GM21529 (cell line): ENCODE measurements around the gene EMILIN2.
A peak's percentile ranks its signal among the peaks of the same experiment; 100 is the strongest.
"Not testable (repeated sequence)": the region's sequence is repeated elsewhere in the genome, so short reads cannot be mapped to it uniquely, and the experiment has no call there.

Source experiments
- ATAC-seq: cut with Tn5 transposase; IDR thresholded peaks from one replicate; pipeline ENCODE4 v1.9.1; 2021; ENCODE audit not compliant: unreplicated experiment

Gene EMILIN2

DNA sequence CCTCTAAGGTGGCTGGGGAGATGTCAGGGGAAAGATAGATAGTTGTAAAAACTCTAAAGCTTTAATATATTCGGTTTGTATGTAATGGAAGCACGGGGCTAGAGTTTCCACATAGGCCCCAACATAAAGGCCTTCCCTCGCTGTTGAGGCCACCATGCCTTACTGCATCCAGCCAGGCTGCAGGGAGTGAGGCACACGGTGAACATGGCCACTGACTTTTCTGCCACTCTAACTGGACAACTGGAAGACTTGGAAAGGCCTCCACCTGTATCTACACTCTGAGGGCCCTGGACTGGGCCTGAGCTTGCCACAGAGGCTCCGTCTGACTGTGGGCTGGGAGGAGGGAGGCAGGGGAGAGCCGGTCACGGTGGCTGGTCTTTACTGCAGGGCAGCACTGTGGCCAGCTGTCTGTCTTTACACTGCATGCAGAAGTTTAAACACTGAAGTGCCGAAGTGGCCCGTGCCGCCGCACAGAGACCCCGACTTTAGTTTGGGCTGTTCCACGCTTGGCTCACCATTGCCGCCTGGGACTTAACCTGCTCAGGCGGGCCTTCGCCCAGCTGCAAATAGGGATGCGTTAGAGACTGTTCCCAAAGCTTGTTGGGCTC lies 66.7 kb downstream of the EMILIN2 start:
- ATAC-seq = no peak

DNA sequence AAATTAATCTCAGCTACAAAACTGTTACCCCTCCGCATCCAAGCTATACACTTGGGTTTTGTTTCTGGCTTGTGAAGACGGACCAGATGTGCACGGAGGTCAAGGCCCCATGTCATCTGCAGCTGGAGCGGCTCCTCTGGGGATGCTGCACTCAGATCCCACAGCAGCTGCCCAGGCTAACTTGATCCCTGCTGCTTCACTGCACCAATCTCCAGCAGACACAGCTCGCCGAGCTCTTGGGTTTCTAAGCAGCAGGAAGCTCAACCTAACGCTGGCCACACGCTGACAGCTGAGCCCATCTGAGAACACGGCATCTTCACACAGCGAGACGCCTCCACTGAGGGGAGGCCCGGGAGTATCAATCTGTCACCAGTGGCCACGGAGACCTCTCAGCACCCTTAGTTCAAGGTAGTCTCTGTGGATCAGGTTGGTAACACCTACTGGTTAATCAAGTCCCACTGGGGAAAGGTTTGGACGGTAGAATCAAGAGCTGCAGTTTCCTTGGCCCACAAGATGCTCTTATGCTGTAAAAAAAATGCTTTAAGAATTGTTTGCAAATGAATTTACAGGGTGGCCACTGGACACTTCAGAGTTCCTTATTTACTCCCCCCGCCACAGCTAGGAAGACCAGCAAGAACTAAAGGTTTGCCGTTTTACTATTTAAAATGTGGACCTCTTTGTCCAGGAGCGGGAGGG lies 67.5 kb downstream of the EMILIN2 start:
- no peak for ATAC-seq

DNA sequence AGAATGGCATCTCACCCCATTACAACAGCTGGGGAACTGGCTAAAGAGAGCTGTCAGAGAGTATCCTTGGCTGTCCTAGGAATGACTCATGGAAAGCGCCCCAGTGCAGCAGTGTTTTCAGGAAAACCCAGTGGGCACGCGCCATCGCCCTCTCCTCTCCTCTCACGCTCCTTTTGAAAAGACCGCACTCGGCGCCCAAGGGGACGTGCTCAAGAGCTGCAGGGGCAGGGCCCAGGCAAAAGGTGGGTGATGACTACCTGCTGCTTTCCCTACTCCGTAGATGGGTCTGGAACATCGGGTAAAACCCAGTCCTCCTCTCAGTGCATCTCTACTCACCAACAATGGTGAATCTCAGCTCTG lies 68.1 kb downstream of the EMILIN2 start:
- ATAC-seq = no peak

DNA sequence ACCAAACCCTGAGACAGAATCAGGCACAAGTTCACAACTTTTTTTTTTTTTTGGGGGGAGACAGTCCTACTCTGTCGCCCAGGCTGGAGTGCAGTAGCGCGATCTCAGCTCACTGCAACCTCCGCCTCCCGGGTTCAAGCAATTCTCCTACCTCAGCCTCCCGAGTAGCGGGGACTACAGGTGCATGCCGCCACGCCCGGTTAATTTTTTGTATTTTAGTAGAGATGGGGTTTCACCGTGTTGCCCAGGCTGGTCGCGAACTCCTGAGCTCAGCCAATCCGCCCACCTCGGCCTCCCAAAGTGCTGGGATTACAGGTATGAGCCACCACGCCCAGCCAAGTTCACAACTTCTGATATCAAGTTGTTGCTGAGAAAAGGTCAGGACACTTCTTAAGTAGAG lies 68.7 kb downstream of the EMILIN2 start:
- not testable (repeated sequence) for ATAC-seq

DNA sequence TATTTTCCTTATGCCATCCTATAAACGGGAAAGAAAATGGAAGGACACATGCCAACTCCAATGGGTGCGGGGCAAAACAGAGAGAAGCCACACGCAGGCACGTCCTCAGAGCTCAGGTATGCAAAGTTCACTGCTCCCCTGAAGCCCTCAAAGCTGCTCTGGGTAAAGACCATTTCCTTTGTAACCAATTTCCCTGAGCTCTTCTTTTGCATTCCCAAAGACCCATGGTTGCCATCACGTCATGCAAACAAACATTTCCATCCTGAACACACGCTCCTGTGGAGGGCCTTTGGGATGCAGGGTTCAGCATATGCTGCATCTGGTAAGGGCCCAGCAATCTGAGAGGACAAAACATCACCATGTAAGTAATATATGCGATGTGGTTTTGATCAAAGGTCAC lies 69.4 kb downstream of the EMILIN2 start:
- no peak for ATAC-seq

DNA sequence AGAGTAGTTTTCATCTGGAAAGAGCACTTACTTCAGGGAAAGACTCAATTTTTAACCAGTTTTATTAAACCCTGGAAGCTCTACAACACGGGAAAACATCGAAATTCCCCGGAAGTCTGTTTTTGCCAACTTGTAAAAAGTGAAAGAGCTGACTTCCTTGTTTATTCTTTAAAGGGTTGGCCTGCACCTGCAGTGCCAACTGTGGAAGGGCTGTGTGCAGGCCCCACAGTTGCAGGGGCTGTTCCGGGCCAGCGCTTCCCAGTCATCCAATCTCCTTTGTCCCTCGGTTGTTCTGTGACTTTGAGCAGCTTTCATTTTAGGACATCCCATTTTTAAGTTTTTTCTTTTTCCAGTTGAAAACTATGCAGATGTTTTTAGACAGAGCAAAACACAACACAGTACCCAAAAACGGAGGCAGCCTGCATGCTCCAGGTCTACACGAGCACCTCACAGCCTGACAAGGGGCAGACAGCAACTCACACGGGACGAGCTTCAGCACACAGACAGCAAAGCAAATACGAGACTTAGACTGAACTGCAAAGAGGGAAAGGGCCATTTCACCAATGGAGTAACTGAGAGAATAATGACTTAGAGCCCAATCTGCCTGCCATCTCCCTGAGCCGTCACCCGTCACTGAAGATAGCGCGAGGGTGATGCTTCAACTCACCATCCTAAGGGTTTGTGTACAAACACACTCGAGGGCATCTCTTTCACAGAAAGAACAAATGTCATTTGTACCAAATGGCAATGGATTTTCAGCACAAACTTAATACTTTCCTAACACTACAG lies 70.6 kb downstream of the EMILIN2 start:
- ATAC-seq = peak; percentile 49

DNA sequence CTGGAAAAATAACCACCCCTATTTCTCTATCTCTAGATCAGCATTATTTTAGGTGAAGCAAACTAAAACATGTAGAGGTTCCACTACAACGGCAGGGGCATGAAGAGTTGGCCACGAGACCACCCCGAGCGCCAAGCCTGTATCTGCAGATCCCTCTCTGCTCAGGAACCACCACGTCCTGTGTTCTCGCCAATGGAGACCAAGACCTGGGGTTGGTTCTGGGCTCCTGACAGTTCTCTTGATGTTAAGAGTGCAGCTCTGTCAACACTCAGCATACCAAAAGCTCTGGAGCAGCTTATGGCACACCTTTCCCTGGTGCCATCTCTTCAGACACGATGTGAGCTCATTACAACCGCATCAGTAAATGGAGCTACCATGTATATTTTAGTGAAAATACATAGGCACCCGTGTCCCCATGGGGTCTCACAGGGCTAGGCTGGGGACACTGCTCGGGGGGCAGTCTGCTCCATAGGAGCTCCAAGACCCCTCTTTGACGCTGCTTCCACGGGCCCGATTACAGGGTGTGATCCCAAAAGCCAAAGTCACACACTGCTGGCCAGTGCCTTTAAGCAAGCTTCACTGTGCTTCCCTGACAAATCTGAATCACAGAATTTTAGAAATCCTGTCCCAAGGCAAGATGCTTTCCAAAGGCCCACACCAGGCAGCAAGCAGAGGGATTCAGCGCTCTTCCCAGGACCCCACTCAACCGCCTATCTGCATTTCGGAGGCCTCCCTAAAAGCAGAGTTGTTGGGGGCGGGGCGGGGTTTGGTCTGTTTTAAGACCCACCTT lies 72.2 kb downstream of the EMILIN2 start:
- no peak for ATAC-seq

DNA sequence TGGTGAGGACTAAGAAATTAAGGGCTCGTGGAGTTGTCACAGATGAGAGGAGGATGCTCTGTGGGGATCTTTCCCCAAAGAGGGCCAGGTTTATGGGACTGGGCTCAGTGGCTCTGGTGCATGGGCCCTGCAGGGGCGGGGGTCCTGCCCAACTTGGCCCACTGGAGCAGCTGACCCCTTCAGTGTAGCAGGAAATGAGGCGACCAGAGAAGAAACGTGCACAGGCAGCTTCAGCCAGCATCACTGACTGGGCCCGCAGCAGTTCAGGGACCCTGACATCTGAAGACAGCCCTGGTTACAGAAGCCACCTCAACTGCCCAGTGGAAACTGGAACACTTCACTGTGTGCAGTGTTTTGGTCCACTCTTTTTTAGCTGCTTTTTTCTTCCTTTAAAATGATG lies 72.8 kb downstream of the EMILIN2 start:
- ATAC-seq = no peak

DNA sequence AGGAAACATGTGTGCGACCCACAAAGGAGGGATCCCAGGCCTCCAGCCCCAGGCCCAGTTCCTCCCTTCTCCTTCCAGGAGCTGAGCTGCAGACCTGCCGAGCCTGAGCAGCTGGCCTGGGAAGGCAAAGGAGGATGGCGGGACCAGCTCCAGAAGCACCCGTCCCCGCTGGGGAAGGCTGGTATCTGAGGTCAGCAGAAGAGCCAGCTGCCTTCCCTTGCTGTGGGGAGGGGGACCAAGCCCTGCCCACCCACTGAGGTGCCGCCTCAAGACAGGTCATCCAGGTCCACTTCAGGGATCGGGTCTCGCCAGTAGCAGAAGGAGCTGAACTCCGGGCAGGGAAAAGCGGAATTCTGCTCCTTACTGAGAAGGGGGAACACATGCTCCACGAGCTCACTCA lies 73.2 kb downstream of the EMILIN2 start:
- no peak for ATAC-seq

DNA sequence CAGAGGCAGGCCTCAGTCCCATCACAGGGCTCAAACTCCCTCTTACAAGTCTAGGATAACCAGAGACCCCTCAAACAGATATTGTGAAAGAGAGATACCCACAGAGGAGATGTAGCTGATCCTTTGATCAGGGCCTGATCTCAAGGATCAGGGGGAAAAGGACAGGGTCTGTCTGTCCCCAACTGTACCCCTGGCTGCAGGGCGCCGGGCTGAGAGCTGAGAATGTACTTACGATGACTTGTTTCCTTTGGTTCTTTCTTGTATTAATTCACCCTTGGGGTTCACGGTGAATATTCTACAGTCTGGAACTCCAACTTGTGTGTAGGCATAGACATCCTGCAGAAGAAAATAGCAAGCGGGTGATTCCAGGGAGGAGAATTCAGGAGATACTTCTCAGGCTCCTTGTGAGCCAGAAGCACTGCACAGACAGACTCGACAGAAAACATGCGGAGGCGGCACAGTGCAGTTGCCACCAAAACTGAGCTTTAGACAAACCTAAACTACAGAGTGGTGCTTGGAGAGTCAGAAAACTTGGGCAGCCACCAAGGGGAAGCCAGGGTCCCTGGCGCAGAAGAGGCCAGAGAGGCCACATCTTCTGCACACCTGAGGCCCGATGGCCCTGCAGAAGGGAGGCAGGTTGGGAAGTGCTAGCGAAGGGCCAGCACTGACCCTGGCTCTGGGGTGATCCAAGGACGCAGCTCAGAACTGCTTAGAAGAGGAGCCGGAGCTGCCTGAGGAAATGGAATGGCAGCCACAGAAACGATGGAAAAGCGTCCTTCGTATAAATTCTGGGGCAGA lies 73.9 kb downstream of the EMILIN2 start:
- ATAC-seq = no peak

DNA sequence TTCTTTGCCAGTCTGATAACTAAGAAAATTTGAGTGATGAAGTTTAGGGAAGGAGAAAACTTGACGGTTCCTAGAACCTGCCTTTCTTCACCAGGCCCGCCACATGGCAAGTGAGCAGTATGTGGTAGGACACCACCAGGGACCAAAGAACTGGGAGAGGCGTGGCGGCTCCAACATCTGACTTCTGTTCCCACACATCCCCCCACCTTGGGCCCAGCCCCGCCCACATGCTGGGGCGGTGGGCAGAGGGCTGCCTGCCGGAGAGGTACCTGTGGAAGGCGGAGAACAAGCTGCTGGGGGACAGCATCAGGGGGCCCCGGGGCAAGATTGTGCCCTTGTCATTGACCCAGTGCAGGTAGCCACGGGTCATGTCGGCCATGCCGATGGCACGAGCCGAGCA lies 75.0 kb downstream of the EMILIN2 start:
- ATAC-seq = no peak

DNA sequence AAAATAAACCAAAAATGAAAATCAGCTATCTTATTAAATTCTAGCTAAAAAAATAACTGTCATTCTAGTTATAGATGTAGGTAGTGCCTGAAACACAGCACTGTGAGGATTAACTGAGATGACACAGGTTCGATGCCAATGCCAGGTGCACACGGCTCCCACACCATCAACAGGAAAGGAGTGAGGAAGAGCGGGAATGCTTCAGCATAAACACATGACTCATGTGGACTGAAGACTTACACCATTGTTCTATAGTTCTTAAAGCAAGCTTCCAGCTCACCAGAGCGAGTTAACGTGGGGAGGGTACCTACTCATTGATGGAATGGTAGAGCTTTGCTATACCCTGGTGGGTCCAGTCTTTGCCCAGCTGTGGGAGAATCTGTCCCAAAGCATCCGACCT lies 76.7 kb downstream of the EMILIN2 start:
- ATAC-seq = no peak

DNA sequence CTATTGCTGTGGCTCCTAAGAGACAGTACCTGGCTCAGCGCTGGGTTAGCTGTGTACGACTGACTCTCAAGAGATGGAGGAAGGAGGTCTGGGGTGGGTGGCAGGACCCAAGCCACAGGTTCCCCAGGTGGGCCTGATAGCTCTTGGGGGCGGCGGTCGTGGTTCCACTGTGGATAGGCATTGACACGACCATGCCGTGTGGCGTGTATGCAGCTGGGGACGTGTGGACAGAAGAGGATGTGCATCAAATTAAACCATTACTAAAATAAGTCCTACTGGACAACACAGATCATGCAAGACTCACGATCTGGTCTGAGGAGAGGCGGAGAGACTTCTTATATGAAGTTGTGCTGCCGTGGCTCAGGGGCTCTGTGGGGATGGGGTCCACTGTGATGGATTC lies 78.1 kb downstream of the EMILIN2 start:
- ATAC-seq = no peak

DNA sequence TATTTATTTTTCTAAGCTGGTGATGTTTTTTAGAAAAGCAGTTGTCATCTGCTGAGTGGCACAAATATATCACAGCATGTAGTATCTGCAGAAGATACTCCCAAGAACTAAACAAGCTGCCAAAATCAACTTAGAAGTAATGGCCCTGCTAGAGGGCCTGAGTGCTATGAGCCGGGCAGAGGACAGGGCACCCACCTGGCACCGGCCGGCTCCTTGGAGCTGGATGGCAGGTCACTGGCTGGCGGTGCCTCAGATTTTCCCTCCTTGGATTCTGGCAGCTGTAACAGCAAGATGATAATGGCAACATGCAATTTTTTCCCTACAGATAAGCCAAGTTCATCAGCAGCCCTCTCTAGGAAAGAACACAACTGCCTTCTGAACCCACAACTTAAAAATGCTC lies 79.7 kb downstream of the EMILIN2 start:
- no peak for ATAC-seq

DNA sequence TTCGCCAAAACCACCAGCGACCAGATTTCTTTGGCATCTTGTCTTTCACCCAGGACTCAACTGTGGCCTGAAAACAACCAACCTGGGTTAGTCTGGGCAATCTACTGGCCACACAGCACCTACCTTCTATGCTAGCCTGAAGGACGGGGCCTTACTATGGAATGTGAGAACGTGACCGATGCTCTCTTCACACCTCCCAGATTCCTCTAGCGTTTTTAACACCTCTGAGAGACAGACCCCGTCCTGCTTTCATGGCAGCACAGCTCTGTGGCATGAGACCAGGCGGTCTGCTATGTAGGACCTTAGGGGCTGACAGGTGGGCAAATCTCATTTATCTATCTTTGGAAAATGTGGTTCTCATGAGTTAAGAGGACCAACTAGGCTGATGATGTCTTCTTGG lies 80.9 kb downstream of the EMILIN2 start:
- no peak for ATAC-seq

DNA sequence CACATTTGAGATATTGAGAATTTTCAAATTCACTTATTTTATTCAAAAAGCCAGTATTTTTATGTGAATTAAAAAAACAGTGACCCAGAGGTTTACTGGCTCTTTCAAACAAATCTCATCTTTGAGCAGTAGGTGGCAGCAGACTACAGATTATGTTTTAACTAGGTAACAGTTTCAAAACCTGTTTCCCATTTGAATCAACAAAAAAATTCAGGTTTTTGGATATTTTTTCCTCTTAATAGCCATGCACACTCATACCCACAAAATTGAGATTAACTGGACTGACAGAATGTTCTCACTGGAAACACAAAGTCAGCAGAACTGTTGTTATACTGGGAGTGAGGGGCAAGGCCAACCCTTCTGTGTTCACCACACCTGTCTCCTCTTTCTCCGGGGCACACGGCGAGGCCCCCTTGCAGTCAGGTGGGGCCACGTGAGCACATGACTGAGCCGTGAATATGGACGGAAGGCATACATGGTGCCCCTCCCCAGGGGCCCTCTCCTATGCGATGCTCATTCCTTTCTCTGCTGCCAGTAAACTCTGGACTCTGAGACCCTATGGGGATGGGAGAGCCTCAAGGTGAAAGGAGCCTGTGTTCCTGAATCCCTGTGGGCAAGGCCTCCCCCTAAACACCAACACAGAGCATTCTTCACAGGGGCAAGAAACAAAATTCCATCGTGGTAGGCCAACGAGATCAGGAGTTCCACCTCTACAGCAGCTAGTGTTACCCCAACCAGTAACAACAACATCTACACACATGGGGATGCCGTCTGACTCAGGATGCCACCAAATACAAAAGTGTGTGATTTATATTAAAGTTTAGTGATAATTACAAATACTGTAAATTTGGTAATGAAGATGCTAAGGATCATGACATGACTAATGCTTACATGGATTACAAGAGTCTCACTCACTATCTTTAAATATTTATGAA lies 85.7 kb downstream of the EMILIN2 start:
- peak; percentile 57 for ATAC-seq

DNA sequence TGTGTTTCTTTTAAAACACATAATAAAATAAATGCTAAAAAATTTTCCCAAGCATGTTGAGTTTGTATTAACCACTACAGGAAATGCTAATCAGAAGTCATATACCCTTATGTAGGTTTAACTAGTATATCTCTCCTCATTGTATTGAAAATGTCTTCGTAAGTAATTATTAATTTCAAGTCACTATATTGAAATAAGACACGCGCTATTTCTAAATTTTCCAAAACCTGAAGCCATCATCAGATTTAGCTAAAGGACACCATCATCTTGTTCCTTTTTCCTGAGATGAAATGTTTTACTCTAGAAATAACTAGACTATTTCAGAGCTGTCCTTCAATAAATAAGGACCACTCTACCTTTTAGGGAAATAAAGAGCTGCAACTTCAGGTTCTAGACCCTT lies 87.2 kb downstream of the EMILIN2 start:
- no peak for ATAC-seq

DNA sequence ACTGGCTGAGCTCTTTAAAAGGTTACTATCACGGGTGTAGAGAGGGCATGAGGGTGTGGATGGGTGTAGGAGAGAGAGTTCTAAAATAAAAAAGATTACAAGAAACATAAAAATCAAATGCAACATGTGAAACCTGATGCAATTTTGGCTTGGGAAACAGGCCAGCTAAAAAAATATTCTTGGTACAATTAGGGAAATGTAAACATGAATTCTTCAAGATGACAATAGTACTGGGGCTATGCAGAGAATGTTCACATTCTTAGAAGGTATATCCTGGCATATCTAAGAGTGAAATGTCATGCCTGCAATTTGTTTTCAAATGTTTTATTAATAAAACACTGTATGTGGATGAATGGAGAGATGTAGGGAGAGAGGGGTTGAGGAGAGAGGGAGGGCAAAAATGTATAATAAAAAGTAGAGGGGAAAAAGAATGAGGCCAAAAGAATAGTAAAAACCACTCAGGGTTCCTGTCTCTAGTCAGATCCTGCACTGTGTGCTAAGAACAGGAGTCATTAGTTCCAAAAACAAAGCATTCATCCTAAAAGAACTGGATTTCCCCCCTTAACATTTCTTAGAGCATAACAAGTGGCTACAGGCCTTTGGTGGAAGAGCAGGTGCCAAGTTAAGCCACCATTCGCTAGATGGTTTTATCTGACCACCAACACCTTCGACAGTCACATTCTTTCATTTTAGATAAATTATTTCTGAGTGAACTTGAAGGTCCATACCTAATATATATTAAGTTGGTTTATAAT lies 88.8 kb downstream of the EMILIN2 start:
- no peak for ATAC-seq

DNA sequence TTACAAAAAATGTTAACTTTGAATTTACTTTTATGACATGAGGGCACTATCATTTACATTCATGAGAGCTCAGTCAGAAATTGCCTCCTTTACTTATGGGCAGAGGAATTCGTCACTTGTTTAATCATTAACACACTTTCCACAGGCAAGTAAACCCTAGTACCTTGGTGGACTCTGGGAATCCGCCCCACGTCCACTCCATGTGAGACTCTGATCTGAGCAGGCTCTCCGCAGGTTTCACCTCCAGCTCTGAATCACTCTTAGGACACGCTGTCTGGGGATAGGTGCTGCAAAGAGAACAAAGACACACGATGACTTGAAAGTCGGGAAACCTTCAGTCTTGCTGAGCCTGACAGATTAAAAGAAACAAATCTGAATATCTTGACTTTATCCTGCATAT lies 92.5 kb downstream of the EMILIN2 start:
- ATAC-seq = no peak
